ENCODE results near the gene WDR36. TPM values are rescaled to one million over a fixed set of nuclear protein-coding genes. Genes with fewer than 3 reads are reported as not detected.

Gene WDR36
- total and polyA plus RNA-seq, 2 of the 4 experiments (the other 2 are of a cell fraction) = 11.9 to 87.8 TPM

DNA sequence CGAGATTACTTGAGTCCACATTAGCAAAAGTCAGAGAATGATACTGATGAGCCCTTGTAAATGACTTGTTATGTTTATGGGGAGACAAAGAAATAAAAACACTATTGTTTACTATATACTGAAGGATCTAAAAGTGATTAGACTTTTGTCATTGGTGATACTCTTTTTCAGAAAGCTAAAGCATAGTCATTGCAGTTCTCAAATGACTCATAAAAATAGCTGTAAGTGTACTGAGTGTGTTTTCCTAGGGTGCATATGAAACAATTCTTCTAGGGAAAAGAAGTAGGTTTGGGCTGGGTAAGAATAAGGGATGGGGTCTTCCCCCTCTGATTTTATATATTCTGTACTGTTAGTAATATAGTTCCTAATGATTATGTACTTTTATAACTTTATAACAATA is 32.6 kb downstream of the WDR36 start:
- Histone ChIP-seq H3K27ac (ENCODE audit: insufficient read depth, low read length) (no peak overlapping the region), H2BK120ac (ENCODE audit: low read depth, low read length) (no peak overlapping the region), H3K9me3 (ENCODE audit: control insufficient read depth, insufficient read depth, low read length) (no peaks in the 10 kb centered on the region), H3K79me1 (ENCODE audit: low read depth in 1 of 2, low read length in 2 of 2) (peaks cover 0 to 2% of the 10 kb centered on the region in 2 experiments; a peak in 2 of 4 replicates), H4K20me1 (ENCODE audit: insufficient read depth, low read length) (no peaks in the 10 kb centered on the region), H2AK5ac (ENCODE audit: low read depth, low read length) (no peak overlapping the region), H4K8ac (ENCODE audit: low read depth in 2 of 2, low read length in 2 of 2) (no peak overlapping the region), H3K9ac (ENCODE audit: low read depth, low read length) (no peak overlapping the region), H2BK15ac (ENCODE audit: low read depth, low read length) (no peak overlapping the region), H4K91ac (ENCODE audit: insufficient read depth, low read depth, low read length) (no peak overlapping the region), H3K27me3 (ENCODE audit: control insufficient read depth, insufficient read depth, low read length) (no peaks in the 10 kb centered on the region), H3K23ac (ENCODE audit: low read depth, low read length) (no peak overlapping the region), H2BK20ac (ENCODE audit: low read depth, low read length) (no peak overlapping the region), H3K18ac (ENCODE audit: low read depth, low read length) (no peak overlapping the region), H2AFZ (replicated peaks; ENCODE audit: low read length, poor library complexity) (no peak overlapping the region), H3K56ac (ENCODE audit: extremely low read depth, insufficient read depth, low read length) (no peak overlapping the region), H3K4me1 (ENCODE audit: control insufficient read depth, insufficient read depth, low read length) (no peaks in the 10 kb centered on the region), H3K4ac (ENCODE audit: low read depth, low read length) (no peak overlapping the region), H2BK5ac (ENCODE audit: low read depth, low read length, poor library complexity, severe bottlenecking) (no peak overlapping the region), H3K36me3 (ENCODE audit: control insufficient read depth, insufficient read depth, low read length) (peaks cover 17% of the 10 kb centered on the region), H3K4me2 (ENCODE audit: low read depth, low read length) (no peak overlapping the region), H3K14ac (replicated peaks; ENCODE audit: low read depth, low read length) (no peak overlapping the region), H3K9me1 (ENCODE audit: insufficient read depth, low read length) (no peaks in the 10 kb centered on the region), H3K4me3 (ENCODE audit: insufficient read depth, low read depth, low read length) (no peak overlapping the region), H2AK9ac (replicated peaks; ENCODE audit: low read depth, low read length, poor library complexity) (no peak overlapping the region), H4K5ac (ENCODE audit: low read depth, low read length) (no peak overlapping the region)
- no CpG with 5 or more reads among the region's 1 CpG for WGBS, 2 experiments (ENCODE audit: extremely low coverage in 2 of 2, insufficient read length in 1 of 2)
- CTCF ChIA-PET = no interaction called here
- TF ChIP-seq, protein P1, sequence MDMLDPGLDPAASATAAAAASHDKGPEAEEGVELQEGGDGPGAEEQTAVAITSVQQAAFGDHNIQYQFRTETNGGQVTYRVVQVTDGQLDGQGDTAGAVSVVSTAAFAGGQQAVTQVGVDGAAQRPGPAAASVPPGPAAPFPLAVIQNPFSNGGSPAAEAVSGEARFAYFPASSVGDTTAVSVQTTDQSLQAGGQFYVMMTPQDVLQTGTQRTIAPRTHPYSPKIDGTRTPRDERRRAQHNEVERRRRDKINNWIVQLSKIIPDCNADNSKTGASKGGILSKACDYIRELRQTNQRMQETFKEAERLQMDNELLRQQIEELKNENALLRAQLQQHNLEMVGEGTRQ (IDR thresholded peaks at IDR 0.05; ENCODE audit: low read depth, low read length) = no peak
- TF ChIP-seq FOS (IDR thresholded peaks at IDR 0.05; ENCODE audit: low read depth, low read length) (no peak), RCOR1 (IDR thresholded peaks at IDR 0.05; ENCODE audit: insufficient replicate concordance, low read length) (no peak), MXI1 (IDR thresholded peaks at IDR 0.05; ENCODE audit: borderline replicate concordance, low read depth, low read length) (no peak), MAFK (IDR thresholded peaks at IDR 0.05; ENCODE audit: low read depth, low read length) (no peak), MAZ (IDR thresholded peaks at IDR 0.05; ENCODE audit: borderline replicate concordance, low read depth, low read length) (no peak), RFX5 (IDR thresholded peaks at IDR 0.05; ENCODE audit: low read depth, low read length) (no peak)
- DNase-seq (no peak), ATAC-seq (ENCODE audit: low read depth) (no peak)
- intact Hi-C loops (cut with micrococcal nuclease) = no loop called here
- in situ Hi-C loops (cut with MboI; ENCODE audit: low sequenced_read_pairs) = no loop called here
- no TSS peak for BruUV-seq (replicated peaks)
- POLR2A ChIA-PET (ENCODE audit: unreplicated experiment) = no interaction called here
- dilution Hi-C loops (cut with HindIII; ENCODE audit: low sequenced_read_pairs, unreplicated experiment) = no loop called here

All from IMR-90 (cell line).